A549 (cell line): Measurements from ENCODE around the gene PDE1C. TPM values are rescaled to one million over a fixed set of nuclear protein-coding genes. Genes with fewer than 3 reads are reported as not detected.
A peak's percentile ranks its signal among the peaks of the same experiment; 100 is the strongest.

Experiments used
- ATAC-seq, 2 experiments: fragments of 200-7000 bp in 1 of 2; fragments of >200 bp in 1 of 2; cut with Nextera tagmentation in 1 of 2; cut with Tn5 transposase in 1 of 2; 3 replicates each; pipeline versions ENCODE4 v1.8.0 to v1.9.1; 2018 to 2020; ENCODE audit warnings: mild to moderate bottlenecking in 1 of 2, moderate library complexity in 1 of 2
- CTCF ChIA-PET: fragments of 300-600 bp; sonication (Branson Sonifier 250); formaldehyde crosslinking; extraction: SDS; loops from one replicate; lab custom pipeline; 2021; ENCODE audit warnings: antibody characterized with exemption, inconsistent platforms; lab: Yijun Ruan, JAX
- POLR2A ChIA-PET: fragments of 350-600 bp; formaldehyde crosslinking; extraction: SDS; loops from one replicate; lab custom pipeline; 2021; ENCODE audit warnings: antibody characterized with exemption, inconsistent platforms; lab: Yijun Ruan, JAX
- DNase-seq, 2 experiments: peaks; one replicate each; pipeline versions ENCODE4 v3.0.0 to v3.0.0-alpha.2; 2011 to 2016; ENCODE audit warnings: low read depth in 1 of 2, low spot score in 1 of 2
- FAIRE-seq: peaks from 2 replicates; lab custom pipeline; 2011; peaks lifted over from hg19 to GRCh38; lab: Jason Lieb, UNC
- H3K27ac ChIP-seq, 2 experiments: fragments of >200 bp; sonication (Bioruptor Twin); formaldehyde crosslinking; 3 replicates each; pipeline ENCODE4 v1.5.1; 2016 to 2017
- H3K4me1 ChIP-seq: fragments of >200 bp; sonication (Bioruptor Twin); formaldehyde crosslinking; 3 replicates; pipeline ENCODE4 v1.6.1; 2016
- H3K4me2 ChIP-seq: fragments of >200 bp; sonication (Bioruptor Twin); formaldehyde crosslinking; 3 replicates; pipeline ENCODE4 v1.6.1; 2016
- H3K4me3 ChIP-seq: fragments of >200 bp; sonication (Bioruptor Twin); formaldehyde crosslinking; 3 replicates; pipeline ENCODE4 v1.5.1; 2016
- H3K9me3 ChIP-seq: fragments of >200 bp; sonication (Bioruptor Twin); formaldehyde crosslinking; 3 replicates; pipeline ENCODE4 v1.6.1; 2016
- CBX2 ChIP-seq: fragments of 200-600 bp; sonication (generic); IDR thresholded peaks from 2 replicates; pipeline ENCODE4 v1.6.1; 2016; ENCODE audit warnings: low read depth, mild to moderate bottlenecking, borderline replicate concordance
- CHD2 ChIP-seq: fragments of 150-350 bp; IDR thresholded peaks from 2 replicates; pipeline ENCODE4 v1.6.1; 2014; ENCODE audit warnings: low read length; ENCODE audit not compliant: partially characterized antibody
- EHMT2 ChIP-seq: fragments of 200-600 bp; sonication (generic); IDR thresholded peaks from 2 replicates; pipeline ENCODE4 v1.6.1; 2016; ENCODE audit warnings: antibody characterized with exemption, low read depth, mild to moderate bottlenecking, moderate library complexity
- FOSL2 ChIP-seq, 2 experiments: fragments of 450-650 bp in 1 of 2; fragments of >200 bp in 1 of 2; sonication (Bioruptor Twin) in 1 of 2; formaldehyde crosslinking; IDR thresholded peaks; 2 replicates each; pipeline versions ENCODE4 v1.5.0 to v1.6.1; 2016 to 2020; ENCODE audit warnings: mild to moderate bottlenecking in 1 of 2, moderate library complexity in 1 of 2
- GATA3 ChIP-seq: IDR thresholded peaks from 2 replicates; pipeline ENCODE4 v1.6.1; 2012; ENCODE audit warnings: borderline replicate concordance
- HEYL ChIP-seq: fragments of 250-450 bp; sonication (Bioruptor Pico); IDR thresholded peaks from 2 replicates; pipeline ENCODE4 v1.8.0; 2021; ENCODE audit warnings: mild to moderate bottlenecking, moderate library complexity
- JUNB ChIP-seq: fragments of >200 bp; sonication (Bioruptor Twin); formaldehyde crosslinking; IDR thresholded peaks from 2 replicates; pipeline ENCODE4 v1.6.1; 2016
- KDM1A ChIP-seq: fragments of 200-600 bp; sonication (generic); IDR thresholded peaks from 2 replicates; pipeline ENCODE4 v1.6.1; 2016; ENCODE audit warnings: low read depth, mild to moderate bottlenecking
- MAFK ChIP-seq: fragments of 450-650 bp; IDR thresholded peaks from 2 replicates; pipeline ENCODE4 v1.6.1; 2014; ENCODE audit not compliant: partially characterized antibody
- NPAS2 ChIP-seq: fragments of 250-450 bp; sonication (Bioruptor Pico); IDR thresholded peaks from 2 replicates; pipeline ENCODE4 v1.8.0; 2022; ENCODE audit warnings: mild to moderate bottlenecking, moderate library complexity, borderline replicate concordance
- POLR2A ChIP-seq: IDR thresholded peaks from 2 replicates; pipeline ENCODE4 v1.6.1; 2012; ENCODE audit warnings: mild to moderate bottlenecking, low read length
- RARB ChIP-seq: fragments of 250-450 bp; sonication (Bioruptor Pico); IDR thresholded peaks from 2 replicates; pipeline ENCODE4 v1.8.0; 2021; ENCODE audit warnings: mild to moderate bottlenecking, moderate library complexity
- RNF2 ChIP-seq: fragments of 200-600 bp; sonication (generic); IDR thresholded peaks from 2 replicates; pipeline ENCODE4 v1.6.1; 2016; ENCODE audit warnings: low read depth, mild to moderate bottlenecking, antibody characterized with exemption, moderate library complexity, borderline replicate concordance
- SMC3 ChIP-seq: fragments of >200 bp; sonication (Bioruptor Twin); formaldehyde crosslinking; IDR thresholded peaks from 3 replicates; pipeline ENCODE4 v1.6.1; 2018; ENCODE audit warnings: inconsistent platforms
- SREBF2 ChIP-seq: fragments of 450-650 bp; IDR thresholded peaks from 2 replicates; pipeline ENCODE4 v1.6.1; 2014; ENCODE audit warnings: mild to moderate bottlenecking, moderate library complexity
- WGBS: methylation state at CpG from one replicate; pipeline ENCODE4 v1.1.6; 2017; ENCODE audit errors: missing lambda C conversion rate; 5-methylcytosine and 5-hydroxymethylcytosine counted together
- polyA plus RNA-seq, 4 experiments: library from polyadenylated mRNA; depleted of rRNA in 3 of 4; stranded (reverse); fragments of >200 nt; fragmentation: RNase III in 1 of 4; extraction: RNeasy Plus Mini Kit Qiagen cat#74134 plus additional on column Dnase treatment in 1 of 4; gene quantifications; 2 replicates in 3 of 4; 3 replicates in 1 of 4; pipeline ENCODE4 v1.2.3, GENCODE V29; 2011 to 2017
- TF ChIP-seq, protein P1 (sequence below): fragments of >200 bp; sonication (Bioruptor Twin); formaldehyde crosslinking; IDR thresholded peaks from 3 replicates; pipeline ENCODE4 v1.5.1; 2016
- TF ChIP-seq, protein P2 (sequence below): fragments of 150-350 bp; IDR thresholded peaks from 2 replicates; pipeline ENCODE4 v1.6.1; 2014; ENCODE audit warnings: low read depth, mild to moderate bottlenecking, low read length
- TF ChIP-seq, protein P3 (sequence below): fragments of >200 bp; sonication (Bioruptor Twin); formaldehyde crosslinking; IDR thresholded peaks from 3 replicates; pipeline ENCODE4 v1.6.1; 2016
- TF ChIP-seq, protein P4 (sequence below): fragments of 250-450 bp; sonication (Bioruptor Pico); IDR thresholded peaks from 2 replicates; pipeline ENCODE4 v1.5.0; 2020; ENCODE audit warnings: low read depth, mild to moderate bottlenecking, moderate library complexity
- TF ChIP-seq, protein P5 (sequence below): IDR thresholded peaks from 2 replicates; pipeline ENCODE4 v1.6.1; 2012; ENCODE audit warnings: low read depth, borderline replicate concordance
- TF ChIP-seq, protein P6 (sequence below): IDR thresholded peaks from 2 replicates; pipeline ENCODE4 v1.6.1; 2012
- TF ChIP-seq, protein P7 (sequence below): fragments of 200-600 bp; sonication (generic); IDR thresholded peaks from 2 replicates; pipeline ENCODE4 v1.6.1; 2016; ENCODE audit warnings: antibody characterized with exemption, mild to moderate bottlenecking, moderate library complexity

PDE1C gene
- polyA plus RNA-seq, 2 of the 4 experiments (the other 2 are of a cell fraction), result 8.0 to 11.0 TPM

DNA sequence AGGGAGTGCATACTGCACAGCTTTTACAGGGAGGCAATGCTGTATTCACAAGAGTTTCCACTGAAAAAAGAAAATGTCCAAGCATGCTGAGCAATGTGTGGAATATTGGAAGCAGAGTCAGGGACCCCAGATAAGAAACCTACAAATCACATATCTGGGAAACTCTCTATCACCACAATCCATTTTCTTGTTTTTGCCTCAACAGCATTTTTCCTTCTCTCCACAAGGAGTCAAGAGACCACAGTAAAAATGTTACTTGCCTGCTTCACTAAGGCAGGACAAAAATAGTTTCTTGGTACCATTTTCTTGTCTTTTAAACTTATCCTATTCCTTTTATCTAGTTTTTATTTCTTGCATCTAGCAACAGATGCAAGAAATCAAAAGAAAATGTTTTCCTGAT is 19.5 kb upstream of the PDE1C start:
- Histone ChIP-seq H3K27ac (no peak overlapping the region), H3K4me1 (peaks cover 25% of the 10 kb centered on the region), H3K9me3 (no peaks in the 10 kb centered on the region), H3K4me3 (no peak overlapping the region), H3K4me2 (no peak overlapping the region)
- TF ChIP-seq MAFK (peak; percentile 75), POLR2A (no peak), SMC3 (no peak), KDM1A (no peak)
- TF ChIP-seq, protein P1, sequence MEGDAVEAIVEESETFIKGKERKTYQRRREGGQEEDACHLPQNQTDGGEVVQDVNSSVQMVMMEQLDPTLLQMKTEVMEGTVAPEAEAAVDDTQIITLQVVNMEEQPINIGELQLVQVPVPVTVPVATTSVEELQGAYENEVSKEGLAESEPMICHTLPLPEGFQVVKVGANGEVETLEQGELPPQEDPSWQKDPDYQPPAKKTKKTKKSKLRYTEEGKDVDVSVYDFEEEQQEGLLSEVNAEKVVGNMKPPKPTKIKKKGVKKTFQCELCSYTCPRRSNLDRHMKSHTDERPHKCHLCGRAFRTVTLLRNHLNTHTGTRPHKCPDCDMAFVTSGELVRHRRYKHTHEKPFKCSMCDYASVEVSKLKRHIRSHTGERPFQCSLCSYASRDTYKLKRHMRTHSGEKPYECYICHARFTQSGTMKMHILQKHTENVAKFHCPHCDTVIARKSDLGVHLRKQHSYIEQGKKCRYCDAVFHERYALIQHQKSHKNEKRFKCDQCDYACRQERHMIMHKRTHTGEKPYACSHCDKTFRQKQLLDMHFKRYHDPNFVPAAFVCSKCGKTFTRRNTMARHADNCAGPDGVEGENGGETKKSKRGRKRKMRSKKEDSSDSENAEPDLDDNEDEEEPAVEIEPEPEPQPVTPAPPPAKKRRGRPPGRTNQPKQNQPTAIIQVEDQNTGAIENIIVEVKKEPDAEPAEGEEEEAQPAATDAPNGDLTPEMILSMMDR, result no peak
- FAIRE-seq (no peak), DNase-seq (no peak), ATAC-seq (no peak)
- CTCF ChIA-PET, result interaction anchor here (0.6 to 0.8 kb wide), 2 partner anchors 419 to 597 kb away, joined by 3 to 4 read pairs; no protein-coding TSS in a partner anchor
- POLR2A ChIA-PET, result no interaction called here

DNA sequence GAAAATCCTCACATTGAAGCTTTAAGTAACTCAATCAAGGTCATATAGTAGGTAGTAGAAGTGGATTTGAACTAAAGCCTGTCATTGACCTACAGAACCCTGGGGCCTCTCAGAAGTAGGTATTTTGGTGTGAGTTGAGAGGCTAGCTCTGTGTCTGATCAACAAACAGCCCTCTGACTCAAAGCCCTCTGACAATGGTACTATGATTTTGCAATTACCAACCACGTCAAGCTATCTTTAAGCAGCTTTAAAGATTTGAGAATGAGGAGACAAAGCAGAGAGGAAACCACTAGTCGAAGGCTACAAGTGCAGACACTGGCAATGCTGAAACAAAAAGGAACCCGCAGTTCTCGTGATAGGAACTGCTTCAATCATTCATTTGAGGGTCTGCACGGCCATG is 19.0 kb upstream of the PDE1C start:
- H3K27ac ChIP-seq, result no peak overlapping the region
- ChIA-PET POLR2A (no interaction called here), CTCF (interaction anchor here (0.6 to 0.8 kb wide), 2 partner anchors 418 to 597 kb away, joined by 3 to 4 read pairs; no protein-coding TSS in a partner anchor)
- no peak overlapping the region for H3K4me2 ChIP-seq
- no peak for TF ChIP-seq EHMT2
- TF ChIP-seq, protein P2, sequence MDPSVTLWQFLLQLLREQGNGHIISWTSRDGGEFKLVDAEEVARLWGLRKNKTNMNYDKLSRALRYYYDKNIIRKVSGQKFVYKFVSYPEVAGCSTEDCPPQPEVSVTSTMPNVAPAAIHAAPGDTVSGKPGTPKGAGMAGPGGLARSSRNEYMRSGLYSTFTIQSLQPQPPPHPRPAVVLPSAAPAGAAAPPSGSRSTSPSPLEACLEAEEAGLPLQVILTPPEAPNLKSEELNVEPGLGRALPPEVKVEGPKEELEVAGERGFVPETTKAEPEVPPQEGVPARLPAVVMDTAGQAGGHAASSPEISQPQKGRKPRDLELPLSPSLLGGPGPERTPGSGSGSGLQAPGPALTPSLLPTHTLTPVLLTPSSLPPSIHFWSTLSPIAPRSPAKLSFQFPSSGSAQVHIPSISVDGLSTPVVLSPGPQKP, result no peak
- no peak for TF ChIP-seq HEYL (CRISPR knock-in tag)
- TF ChIP-seq, protein P3, sequence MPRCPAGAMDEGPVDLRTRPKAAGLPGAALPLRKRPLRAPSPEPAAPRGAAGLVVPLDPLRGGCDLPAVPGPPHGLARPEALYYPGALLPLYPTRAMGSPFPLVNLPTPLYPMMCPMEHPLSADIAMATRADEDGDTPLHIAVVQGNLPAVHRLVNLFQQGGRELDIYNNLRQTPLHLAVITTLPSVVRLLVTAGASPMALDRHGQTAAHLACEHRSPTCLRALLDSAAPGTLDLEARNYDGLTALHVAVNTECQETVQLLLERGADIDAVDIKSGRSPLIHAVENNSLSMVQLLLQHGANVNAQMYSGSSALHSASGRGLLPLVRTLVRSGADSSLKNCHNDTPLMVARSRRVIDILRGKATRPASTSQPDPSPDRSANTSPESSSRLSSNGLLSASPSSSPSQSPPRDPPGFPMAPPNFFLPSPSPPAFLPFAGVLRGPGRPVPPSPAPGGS, result no peak
- TF ChIP-seq, protein P4, sequence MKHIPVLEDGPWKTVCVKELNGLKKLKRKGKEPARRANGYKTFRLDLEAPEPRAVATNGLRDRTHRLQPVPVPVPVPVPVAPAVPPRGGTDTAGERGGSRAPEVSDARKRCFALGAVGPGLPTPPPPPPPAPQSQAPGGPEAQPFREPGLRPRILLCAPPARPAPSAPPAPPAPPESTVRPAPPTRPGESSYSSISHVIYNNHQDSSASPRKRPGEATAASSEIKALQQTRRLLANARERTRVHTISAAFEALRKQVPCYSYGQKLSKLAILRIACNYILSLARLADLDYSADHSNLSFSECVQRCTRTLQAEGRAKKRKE (CRISPR knock-in tag), result no peak
- TF ChIP-seq, protein P5, sequence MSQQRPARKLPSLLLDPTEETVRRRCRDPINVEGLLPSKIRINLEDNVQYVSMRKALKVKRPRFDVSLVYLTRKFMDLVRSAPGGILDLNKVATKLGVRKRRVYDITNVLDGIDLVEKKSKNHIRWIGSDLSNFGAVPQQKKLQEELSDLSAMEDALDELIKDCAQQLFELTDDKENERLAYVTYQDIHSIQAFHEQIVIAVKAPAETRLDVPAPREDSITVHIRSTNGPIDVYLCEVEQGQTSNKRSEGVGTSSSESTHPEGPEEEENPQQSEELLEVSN, result no peak
- TF ChIP-seq CBX2, result no peak
- TF ChIP-seq CHD2, result no peak
- no peak for TF ChIP-seq KDM1A
- no peak for TF ChIP-seq SREBF2
- TF ChIP-seq GATA3, result no peak
- TF ChIP-seq RARB, result no peak
- TF ChIP-seq, protein P6, sequence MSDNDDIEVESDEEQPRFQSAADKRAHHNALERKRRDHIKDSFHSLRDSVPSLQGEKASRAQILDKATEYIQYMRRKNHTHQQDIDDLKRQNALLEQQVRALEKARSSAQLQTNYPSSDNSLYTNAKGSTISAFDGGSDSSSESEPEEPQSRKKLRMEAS, result no peak
- TF ChIP-seq, protein P7, sequence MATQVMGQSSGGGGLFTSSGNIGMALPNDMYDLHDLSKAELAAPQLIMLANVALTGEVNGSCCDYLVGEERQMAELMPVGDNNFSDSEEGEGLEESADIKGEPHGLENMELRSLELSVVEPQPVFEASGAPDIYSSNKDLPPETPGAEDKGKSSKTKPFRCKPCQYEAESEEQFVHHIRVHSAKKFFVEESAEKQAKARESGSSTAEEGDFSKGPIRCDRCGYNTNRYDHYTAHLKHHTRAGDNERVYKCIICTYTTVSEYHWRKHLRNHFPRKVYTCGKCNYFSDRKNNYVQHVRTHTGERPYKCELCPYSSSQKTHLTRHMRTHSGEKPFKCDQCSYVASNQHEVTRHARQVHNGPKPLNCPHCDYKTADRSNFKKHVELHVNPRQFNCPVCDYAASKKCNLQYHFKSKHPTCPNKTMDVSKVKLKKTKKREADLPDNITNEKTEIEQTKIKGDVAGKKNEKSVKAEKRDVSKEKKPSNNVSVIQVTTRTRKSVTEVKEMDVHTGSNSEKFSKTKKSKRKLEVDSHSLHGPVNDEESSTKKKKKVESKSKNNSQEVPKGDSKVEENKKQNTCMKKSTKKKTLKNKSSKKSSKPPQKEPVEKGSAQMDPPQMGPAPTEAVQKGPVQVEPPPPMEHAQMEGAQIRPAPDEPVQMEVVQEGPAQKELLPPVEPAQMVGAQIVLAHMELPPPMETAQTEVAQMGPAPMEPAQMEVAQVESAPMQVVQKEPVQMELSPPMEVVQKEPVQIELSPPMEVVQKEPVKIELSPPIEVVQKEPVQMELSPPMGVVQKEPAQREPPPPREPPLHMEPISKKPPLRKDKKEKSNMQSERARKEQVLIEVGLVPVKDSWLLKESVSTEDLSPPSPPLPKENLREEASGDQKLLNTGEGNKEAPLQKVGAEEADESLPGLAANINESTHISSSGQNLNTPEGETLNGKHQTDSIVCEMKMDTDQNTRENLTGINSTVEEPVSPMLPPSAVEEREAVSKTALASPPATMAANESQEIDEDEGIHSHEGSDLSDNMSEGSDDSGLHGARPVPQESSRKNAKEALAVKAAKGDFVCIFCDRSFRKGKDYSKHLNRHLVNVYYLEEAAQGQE, result no peak
- TF ChIP-seq NPAS2 (CRISPR knock-in tag), result no peak
- TF ChIP-seq JUNB, result no peak
- TF ChIP-seq RNF2, result no peak
- TF ChIP-seq FOSL2 (IDR thresholded peaks at IDR 0.05), result no peak
- no peak for TF ChIP-seq FOSL2 (CRISPR knock-in tag; IDR thresholded peaks at IDR 0.05)
- ATAC-seq (no peak), FAIRE-seq (no peak), DNase-seq (no peak)
- WGBS, result 69% methylated on average over 5 of the region's 5 CpGs
- H3K4me1 ChIP-seq, result peaks cover 22% of the 10 kb centered on the region
- no peak overlapping the region for H3K4me3 ChIP-seq
- no peaks in the 10 kb centered on the region for H3K9me3 ChIP-seq
